Amygdala (tissue), 56 donors: ENCODE results near the gene GRK5.

Source experiments
- DNase-seq, 56 donors: peaks; one replicate each; lab custom pipeline; 2025; lab: John Stamatoyannopoulos, UW

Gene GRK5

GRCh38 chr10:119312241-119312640 lies 104.9 kb downstream of the GRK5 start:
- DNase-seq = no peak

- DNase-seq = no peak
Measured at GRCh38 chr10:119313024-119313423, 105.7 kb downstream of the GRK5 start.

- DNase-seq = no peak
Measured at GRCh38 chr10:119313644-119314043, 106.3 kb downstream of the GRK5 start.

- peak in 1 of 56 donors; percentile 15 for DNase-seq
Measured at GRCh38 chr10:119314061-119314460, 106.7 kb downstream of the GRK5 start.

- DNase-seq = no peak
Measured at GRCh38 chr10:119314486-119314885, 107.1 kb downstream of the GRK5 start.

GRCh38 chr10:119315128-119316001 lies 108.0 kb downstream of the GRK5 start:
- peak in 5 of 56 donors; percentile 6 to 32 (median 20) for DNase-seq

- no peak for DNase-seq
Measured at GRCh38 chr10:119316002-119316358, 108.6 kb downstream of the GRK5 start.

GRCh38 chr10:119316729-119317097 lies 109.3 kb downstream of the GRK5 start:
- no peak for DNase-seq

- no peak for DNase-seq
Measured at GRCh38 chr10:119318411-119319160, 111.2 kb downstream of the GRK5 start.

GRCh38 chr10:119319161-119319919 lies 112.0 kb downstream of the GRK5 start:
- DNase-seq = no peak

GRCh38 chr10:119319920-119320258 lies 112.5 kb downstream of the GRK5 start:
- DNase-seq = no peak

- no peak for DNase-seq
Measured at GRCh38 chr10:119320981-119321380, 113.6 kb downstream of the GRK5 start.

GRCh38 chr10:119323085-119324016 lies 116.0 kb downstream of the GRK5 start:
- no peak for DNase-seq

GRCh38 chr10:119325131-119325530 lies 117.8 kb downstream of the GRK5 start:
- DNase-seq = no peak

- no peak for DNase-seq
Measured at GRCh38 chr10:119326167-119326566, 118.8 kb downstream of the GRK5 start.

- DNase-seq = no peak
Measured at GRCh38 chr10:119327096-119327745, 119.8 kb downstream of the GRK5 start.

GRCh38 chr10:119328223-119328622 lies 120.9 kb downstream of the GRK5 start:
- no peak for DNase-seq

GRCh38 chr10:119330342-119330741 lies 123.0 kb downstream of the GRK5 start:
- no peak for DNase-seq

- no peak for DNase-seq
Measured at GRCh38 chr10:119331061-119331460, 123.7 kb downstream of the GRK5 start.
